Measurements from ENCODE around the gene SYF2.
A peak's percentile ranks its signal among the peaks of the same experiment; 100 is the strongest.
"Not testable (repeated sequence)": the region's sequence is repeated elsewhere in the genome, so short reads cannot be mapped to it uniquely, and the experiment has no call there.

SYF2 gene

DNA sequence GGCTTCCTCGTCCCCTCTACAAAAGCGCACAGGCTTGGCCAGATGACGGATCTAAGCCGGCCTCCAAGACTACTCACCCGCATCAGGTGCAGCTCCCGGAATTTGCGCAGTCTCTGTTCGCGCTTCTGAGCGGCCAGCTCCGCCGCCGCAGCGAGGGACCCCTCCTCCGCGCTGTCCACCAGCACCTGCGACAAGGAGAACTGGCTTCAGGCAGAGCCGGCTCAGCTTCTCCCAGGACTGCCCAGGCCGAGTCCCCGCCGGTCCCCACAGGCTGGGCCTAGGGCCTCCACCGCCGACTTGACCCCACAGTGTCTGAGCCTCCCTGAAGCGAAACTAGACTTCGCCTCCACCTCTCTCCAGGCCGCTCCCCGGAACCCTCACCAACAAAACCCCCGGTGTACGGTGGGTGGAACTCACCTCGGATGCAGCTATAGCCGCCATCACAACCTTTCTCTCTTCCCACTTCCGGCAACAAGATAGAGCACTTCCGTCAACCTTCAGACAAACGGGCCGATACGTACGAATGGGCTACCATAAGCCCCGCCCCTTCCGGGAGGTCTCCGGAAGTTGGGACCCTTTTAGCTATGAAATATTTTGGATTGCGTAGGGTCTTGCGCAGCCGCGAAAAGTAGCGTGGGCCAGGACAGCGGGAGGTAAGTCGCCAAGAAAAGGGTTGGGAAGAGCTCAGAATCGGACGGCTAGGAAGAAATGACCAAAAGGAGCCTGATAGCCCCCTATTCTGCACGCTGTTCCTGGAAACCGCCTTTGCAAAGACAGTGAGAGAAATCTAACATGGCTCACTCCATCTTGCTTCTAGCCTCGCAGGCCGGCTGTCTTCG lies at the start of gene SYF2:
Gene SYF2, minus strand, starts transcription at position 476 of the 839 bp plus-strand sequence. Its CDS starts 35 bp downstream, at position 441.
- peak; percentile 77 for DNase-seq (ENCODE audit: low read depth in 2 of 2)

DNA sequence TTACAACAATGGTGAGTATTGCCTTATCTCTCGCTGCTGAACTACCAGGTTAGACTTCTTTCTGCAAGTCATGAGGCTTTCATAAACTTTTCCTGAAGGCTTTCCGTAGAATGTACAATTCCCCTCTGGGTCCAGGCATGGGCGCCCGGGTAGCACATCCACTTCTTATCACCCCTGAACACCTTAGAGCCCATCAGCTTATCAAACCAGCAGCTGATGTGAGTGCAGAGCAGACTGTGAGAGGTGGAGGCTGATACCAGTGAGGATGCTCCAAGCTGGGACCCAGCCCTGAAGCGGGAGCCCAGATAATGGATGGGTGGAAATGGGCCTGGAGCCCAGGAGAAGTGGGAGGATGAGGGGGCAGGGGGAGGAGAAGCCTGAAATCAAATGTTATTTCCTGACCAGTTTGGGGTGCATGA lies 47.4 kb upstream of the SYF2 start:
- not testable (repeated sequence) for DNase-seq (ENCODE audit: low read depth in 2 of 2)

DNA sequence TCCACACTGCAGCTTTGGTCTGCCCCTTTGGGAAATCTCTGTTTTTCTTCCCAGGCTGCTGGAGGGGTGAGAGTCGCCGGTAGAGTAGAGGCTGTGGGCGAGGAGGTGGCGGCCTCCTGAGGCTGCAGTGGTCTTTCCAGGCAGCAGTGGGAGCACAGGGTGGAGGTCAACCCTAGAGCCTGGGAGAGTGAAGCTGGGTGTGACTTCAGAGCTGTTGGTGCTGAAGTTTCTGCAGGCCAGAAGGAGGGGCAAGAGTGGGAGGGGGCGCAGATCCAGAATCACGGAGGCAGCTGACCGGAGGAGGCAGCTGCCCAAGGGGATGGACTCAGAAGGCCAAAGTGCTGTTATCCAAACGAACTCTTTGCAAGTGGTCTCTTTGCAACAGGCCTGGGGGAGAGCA lies 46.5 kb upstream of the SYF2 start:
- DNase-seq (ENCODE audit: low read depth in 2 of 2): not testable (repeated sequence)

DNA sequence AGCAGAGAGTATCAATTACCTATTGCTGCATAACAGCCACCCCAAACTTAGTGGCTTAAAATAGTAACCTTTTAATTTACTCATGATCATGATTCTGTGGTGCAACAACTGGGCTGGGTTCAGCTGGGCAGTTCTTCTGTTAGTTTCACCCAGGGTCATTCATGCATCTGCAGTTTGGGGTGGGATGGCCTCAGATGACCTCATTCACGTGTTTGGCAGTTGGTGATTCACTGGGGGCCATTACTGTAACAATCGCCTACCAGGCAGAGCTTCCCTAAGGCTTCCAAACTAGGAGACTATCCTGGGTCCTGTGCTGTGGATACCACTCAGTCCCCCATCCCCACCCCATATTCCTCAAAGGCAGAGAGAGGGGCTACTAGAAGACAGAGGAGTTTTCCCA lies 46.1 kb upstream of the SYF2 start:
- not testable (repeated sequence) for DNase-seq (ENCODE audit: low read depth in 2 of 2)

DNA sequence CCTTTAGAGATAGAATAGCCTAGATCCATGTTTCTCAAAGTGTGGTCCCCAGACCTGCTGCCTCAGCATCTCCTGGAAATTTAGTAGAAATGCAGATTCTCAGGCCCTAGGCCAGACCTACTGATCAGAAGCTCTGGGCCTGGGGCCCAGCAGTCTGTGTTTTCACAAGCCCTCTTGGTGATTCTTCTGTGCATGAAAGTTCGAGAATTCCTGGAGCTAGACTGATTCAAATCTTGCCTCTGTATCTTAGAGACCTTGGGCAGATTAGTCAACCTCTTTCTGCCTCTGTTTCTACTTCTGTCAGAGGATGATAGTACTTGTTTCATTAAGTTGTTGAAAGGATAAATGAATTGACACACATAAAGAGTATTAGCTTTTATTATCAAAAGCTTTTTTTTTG lies 45.0 kb upstream of the SYF2 start:
- not testable (repeated sequence) for DNase-seq (ENCODE audit: low read depth in 2 of 2)

DNA sequence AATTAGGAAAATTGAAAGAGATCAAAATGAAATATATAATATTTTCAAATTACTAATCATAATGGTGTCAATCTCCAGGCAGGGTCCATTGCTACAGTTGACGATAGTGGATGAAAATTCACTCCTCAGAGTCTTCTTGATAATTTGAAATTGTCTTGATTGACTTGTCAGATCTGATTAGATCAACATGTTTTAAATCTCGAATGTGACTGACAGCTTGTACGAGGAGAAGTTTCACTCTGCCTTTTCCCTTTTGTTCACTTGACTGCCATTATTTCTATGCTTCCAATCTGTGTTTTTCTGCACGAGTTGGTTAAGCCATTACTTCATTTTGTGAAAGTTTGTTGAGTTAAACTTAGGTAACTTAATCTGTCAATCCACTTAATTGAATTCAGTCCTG lies 43.3 kb upstream of the SYF2 start:
- DNase-seq (ENCODE audit: low read depth in 2 of 2): not testable (repeated sequence)

DNA sequence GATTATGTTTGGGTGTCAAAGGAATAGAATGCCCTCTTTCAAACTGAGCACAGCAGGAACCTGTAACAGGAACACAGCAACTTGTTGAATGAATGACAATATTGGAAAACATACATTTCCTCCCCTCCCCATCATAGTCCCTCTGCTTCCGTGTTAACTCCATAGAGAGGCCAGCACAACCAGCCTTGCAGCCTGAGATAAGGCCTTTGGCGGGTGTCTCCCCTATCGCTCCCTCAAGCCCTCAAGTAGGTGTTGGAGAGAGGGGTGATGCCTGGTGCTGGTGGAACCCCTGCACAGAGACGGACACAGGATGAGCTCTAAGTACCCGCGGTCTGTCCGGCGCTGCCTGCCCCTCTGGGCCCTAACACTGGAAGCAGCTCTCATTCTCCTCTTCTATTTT lies 39.9 kb upstream of the SYF2 start, which contains the start of gene RHD:
Gene RHD, plus strand, starts transcription at position 272 of the 400 bp plus-strand sequence. Its CDS starts 39 bp downstream, at position 311.
- DNase-seq (ENCODE audit: low read depth in 2 of 2): not testable (repeated sequence)

DNA sequence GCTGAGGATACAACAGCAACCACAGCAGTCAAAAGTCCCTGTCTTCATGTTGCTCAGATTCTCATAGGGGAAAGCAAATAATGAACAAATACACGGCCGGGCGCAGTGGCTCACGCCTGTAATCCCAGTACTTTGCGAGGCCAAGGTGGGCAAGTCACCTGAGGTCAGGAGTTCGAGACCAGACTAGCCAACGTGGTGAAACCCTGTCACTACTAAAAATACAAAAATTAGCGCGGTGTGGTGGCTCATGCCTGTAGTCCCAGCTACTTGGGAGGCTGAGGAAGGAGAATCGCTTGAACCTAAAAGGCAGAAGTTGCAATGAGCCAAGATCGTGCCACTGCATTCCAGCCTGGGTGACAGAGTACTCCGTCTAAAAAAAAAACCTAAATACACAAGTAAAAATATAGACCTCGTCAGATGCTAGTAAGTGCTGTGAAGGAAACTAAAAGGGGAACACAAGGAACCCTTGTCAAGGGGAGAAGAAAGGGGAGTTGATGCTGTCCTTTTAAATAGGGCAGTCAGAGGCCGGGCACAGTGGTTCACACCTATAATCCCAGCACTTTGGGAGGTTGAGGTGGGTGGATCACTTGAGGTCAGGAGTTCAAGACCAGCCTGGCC lies 36.0 kb upstream of the SYF2 start:
- not testable (repeated sequence) for DNase-seq (ENCODE audit: low read depth in 2 of 2)

DNA sequence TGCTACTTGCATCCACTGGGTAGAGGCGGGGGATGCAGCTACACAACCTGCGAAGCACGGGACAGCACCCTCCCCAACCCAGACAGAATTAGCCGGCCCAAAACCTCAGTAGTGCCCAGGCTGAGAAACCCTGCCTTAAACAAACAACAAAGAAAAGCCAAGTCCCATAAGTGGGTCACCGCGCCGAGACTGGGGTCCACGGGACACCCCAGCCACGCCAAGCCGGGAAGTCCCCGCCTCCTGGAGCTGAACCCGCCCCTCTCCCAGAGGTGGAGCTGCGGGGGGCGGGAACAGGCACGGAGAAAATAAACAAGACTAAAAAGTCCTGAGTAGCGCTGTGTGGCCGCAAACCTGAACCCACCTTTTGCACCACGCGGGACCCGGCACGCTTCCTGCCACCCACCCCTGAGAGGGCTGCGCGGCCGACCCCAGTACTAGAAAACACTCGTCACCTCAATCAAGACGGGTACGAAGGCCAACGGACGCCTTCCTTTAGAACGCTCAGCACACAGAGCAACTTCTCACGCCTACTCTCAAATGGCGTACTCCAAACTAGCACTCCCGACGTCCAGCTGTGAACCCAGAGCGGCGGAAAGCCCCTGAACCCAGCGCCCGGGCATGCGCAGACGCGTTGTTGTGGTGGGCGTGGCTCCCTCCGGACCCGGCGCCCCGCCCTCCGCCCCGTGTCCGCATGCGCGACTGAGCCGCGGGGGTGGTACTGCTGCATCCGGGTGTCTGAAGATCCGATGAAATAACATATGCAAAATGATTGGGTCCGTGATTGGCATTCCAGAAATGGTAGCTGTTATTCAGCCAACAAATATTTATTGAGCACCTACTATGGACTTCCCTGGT lies 35.2 kb upstream of the SYF2 start:
- DNase-seq (ENCODE audit: low read depth in 2 of 2): peak; percentile 86 to 87

DNA sequence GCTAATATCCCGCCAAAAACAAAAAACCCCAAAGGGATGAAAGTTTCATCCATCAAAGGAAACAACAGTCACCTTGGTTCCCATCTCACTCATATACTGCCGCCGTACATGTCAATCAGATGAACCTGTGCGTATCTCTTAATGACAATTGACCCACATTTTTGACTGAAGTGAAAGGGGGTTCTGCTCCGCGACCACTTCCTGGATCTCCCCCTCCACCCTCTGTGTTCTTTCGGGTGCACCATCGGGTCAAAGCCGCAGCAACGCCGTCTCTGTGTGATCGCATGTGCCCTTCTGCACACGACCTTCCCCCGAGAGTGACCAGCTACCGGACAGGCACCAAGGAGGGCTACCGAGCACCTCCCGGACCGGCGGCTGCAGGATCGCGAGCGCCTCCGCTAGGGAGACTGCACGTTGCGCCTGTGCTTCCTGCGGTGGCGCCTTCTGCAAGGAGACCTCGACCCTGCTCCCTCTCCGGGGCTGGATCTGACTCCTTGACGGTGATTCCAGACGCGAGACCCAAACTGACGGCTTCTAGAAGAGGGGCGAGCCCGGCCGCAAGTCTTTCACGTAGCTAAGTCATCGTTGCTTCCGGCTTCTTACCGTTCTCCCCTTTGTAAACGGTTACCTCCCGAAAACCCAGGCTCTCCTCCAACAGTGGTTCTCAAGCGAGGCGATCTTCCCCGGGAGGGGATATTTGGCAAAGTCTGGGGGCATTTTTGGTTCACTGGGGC lies 34.4 kb upstream of the SYF2 start:
- DNase-seq (ENCODE audit: low read depth in 2 of 2): not testable (repeated sequence)

DNA sequence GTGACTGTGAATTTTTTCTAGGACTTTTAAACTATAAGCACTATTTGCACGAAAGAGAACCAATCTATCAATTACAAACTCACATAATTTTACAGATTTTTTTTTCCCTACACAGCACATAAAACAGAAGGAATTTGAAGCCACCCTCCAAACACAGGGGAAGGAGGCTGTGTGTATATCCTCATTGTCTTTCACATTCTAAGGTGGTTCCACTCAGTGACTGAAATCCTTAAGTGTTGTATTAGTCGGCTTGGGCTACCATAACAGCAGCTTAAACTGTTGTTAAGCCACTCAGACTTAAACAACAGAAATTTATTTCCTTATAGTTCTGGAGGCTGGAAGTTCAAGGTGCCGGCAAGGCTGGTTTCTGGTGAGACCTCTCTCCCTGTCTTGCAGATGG lies 28.0 kb upstream of the SYF2 start:
- DNase-seq (ENCODE audit: low read depth in 2 of 2): not testable (repeated sequence)

DNA sequence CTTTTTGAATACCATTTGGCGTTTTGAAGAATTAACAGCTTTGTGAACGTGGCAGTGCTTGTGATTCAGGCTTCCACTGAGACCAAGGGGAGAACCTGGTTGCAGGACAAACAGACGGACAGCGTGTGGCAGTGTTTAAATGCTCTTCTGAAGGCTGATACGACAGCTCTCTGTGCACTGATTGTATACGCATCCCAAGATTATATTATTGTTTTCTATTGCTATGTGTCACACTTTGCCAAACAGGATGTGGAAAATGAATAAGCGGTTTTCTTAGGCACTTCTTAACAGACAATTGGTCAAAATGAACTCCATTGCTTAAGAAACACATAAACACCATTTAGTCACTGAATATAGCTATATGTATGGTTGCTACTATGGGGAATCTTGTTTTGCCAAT lies 27.5 kb upstream of the SYF2 start:
- not testable (repeated sequence) for DNase-seq (ENCODE audit: low read depth in 2 of 2)

DNA sequence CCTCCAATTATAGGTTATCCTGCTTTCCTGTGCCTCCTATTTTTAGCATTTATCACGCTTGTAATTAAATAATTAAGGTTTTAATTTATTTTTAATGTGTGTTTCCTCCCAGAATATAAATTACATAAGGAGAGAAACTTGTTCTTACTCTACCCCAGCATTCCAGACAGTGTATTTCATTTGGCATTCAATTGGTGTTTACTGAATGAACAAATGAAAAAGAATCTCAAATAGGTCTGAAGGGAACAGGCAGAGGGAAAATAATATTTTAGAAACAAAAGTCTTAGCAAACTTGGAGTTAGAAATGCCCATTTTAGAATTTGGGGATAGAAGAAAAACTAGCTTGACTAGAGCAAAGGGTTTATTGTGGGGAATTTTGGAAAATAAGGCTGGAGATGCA lies 24.9 kb upstream of the SYF2 start:
- DNase-seq (ENCODE audit: low read depth in 2 of 2): no peak

DNA sequence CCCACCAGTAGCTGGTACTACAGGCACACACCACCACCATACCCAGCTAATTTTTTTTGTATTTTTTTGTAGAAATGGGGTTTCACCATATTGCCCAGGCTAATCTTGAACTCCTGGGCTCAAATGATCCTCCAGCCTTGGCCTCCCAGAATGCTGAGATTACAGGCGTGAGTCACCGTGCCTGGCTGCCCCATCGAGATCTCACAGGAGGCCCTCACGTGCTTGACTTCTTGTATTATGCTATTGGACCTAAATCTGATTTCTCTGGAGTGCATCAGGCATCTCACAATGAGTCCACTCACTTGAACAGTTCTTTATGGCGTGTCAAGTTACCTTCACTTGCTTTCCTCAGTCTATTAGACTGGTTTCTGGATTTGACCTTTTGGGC lies 24.3 kb upstream of the SYF2 start:
- no peak for DNase-seq (ENCODE audit: low read depth in 2 of 2)

DNA sequence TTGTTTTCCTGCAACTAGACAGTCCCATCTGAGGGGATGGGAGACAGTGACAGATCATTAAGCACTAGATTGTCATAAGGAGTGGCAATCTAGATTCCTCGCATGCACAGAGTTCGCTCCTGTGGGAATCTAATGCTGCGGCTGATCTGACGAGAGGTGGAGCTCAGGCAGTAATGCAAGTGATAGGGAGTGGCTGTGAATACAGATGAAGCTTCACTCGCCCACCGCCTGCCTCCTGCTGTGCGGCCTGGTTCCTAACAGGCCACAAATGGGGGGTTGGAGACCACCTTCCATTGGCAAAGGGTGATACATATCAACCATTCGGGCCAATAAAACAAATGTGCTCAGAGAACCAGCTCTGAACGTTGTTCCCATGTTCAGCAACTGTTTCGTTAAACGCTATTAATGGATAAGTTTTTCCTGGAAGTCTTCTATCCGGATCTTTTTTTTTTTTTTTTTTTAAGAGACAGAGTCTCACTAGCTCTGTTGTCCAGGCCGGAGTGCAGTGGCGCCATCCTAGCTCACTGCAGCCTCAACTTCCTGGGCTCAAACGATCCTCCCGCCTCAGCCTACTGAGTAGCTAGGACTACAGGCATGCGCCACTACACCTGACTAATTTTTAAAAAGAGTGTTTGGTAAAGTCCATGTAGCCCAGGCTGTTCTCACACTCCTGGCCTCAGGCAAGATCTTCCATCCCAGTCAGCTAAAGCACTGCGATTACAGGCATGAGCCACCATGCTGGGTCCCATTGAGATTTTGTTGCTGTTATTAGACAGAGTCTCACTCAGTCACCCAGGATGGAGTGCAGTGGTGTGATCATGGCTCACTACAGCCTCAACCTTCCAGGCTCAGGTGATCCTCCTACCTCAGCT lies 23.6 kb upstream of the SYF2 start:
- no peak for DNase-seq (ENCODE audit: low read depth in 2 of 2)

DNA sequence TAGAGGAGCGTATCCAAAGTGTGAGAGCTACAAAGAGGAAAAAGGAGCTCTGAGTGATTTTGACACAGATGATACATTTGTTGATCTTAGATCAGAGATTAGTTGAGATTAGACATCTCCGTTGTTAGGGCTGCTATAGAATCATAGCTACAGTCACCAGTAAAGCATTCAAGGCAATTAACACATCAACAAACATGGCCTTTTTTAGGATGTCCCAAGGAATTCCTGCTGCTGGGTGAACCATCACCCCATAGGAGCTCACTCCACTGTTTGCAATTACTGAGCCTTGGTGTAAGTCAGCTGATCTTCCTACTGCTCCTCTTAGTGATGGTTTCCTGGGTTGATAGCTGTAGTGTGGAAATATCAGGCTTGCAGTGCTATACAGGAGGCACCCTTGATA lies 21.6 kb upstream of the SYF2 start:
- DNase-seq (ENCODE audit: low read depth in 2 of 2): no peak

DNA sequence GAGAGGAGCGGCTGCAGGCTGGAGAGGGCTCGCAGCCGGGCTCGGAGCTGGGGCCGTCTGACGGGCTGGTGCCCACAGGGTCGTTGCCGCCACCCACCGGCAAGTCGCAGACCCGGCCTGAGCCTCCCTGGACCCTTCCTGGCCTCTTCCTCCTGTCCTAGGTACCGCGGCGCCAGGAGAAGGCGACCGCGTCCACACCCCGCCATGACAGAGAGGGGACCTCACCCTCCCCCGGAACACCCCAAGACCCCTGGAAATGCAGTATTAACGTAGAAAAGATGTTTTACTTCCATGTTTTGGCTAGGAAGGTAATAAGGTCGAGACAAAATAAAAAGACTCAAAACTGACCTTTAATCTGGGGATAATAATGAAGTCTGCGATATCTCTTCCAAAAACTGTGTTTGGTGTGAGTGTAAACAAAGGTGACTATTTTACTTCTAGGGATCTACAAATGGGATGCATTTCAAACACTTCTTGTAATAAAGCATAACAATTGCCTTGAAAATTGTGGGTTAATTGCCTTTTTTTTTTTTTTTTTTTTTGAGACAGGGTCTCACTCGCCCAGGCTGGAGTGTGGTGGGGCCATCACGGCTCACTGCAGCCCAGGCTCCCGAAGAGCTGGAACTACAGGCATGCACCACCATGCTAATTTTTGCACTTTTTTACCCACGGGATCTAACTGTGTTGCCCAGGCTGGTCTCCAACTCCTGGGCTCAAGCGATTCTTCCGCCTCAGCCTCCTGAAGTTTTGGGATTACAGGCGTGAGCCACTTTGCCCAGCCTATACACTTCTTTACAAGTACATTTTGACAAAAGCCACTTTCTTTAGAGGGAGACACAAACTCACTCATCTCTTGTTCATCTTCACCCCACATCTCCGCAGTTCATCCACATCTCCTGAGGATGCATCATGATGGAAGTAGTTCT lies 15.8 kb upstream of the SYF2 start:
- no peak for DNase-seq (ENCODE audit: low read depth in 2 of 2)

DNA sequence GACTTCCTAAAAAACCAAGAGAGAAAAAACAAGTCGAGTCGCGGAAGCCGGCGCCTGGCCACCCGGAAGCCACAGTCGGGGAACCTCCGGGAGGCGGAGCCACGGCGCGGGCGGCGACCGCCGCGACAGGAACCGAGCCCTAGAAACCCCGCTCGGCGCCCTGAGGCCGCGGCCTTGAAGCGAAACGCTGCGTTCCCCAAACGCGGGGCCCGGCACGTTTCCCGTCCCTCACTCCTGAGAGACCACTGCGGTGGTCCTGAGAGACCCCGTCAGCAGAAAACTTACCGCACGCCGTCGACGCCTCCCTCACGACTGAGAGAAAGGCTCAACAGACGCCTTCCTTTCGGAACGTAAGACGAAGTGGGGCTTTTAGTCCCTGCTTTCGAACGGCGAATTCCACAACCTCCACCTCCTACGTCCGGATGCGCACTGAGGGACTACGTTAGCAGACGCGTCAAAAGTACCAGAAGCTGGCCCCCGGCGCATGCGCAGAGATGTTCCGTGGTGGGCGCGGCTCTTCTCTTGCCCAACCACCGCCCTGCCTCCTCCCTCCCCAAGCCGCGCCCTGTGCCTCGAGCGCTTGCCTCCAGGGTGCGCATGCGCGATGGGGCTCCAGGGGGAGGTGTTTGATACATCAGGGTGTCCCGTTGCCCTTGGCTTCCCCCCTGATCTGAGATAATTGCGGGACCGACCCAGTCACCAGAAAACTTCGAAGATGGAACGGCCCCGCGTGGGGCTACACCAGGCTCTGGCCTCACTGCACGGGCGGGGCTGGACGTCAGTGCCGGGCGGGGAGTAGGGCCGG lies 14.9 kb upstream of the SYF2 start, which contains the start of gene RSRP1:
Gene RSRP1, minus strand, starts transcription at position 431 of the 805 bp plus-strand sequence. CDS start 491 bp downstream, outside the sequence.
- peak; percentile 99 for DNase-seq (ENCODE audit: low read depth in 2 of 2)

Data from stimulated activated CD8-positive, alpha-beta memory T cell treated with anti-CD3 and anti-CD28 coated beads, Interleukin-7, amount 100 ng/mL, for 1 hour (primary cell).